SK-N-SH (cell line): ENCODE measurements around the gene BUD31. TPM values are rescaled to one million over a fixed set of nuclear protein-coding genes. Genes with fewer than 3 reads are reported as not detected.

Source experiments
- CTCF ChIA-PET: fragments of 300-600, 350-600 bp; formaldehyde crosslinking; extraction: SDS; loops from one replicate; lab custom pipeline; 2021; lab: Yijun Ruan, JAX
- POLR2A ChIA-PET: fragments of 350-600 bp; sonication (Branson Sonifier 250); formaldehyde crosslinking; extraction: SDS; loops from one replicate; lab custom pipeline; 2020; ENCODE audit warnings: antibody characterized with exemption, inconsistent platforms; lab: Yijun Ruan, JAX
- DNase-seq: peaks from one replicate; pipeline ENCODE4 v3.0.0; 2012
- H2AFZ ChIP-seq: fragments of 200-600 bp; sonication (generic); 2 replicates; pipeline ENCODE4 v1.8.1; 2016; ENCODE audit warnings: antibody characterized with exemption, mild to moderate bottlenecking, low read depth
- H3F3A ChIP-seq: fragments of 200-600 bp; sonication (generic); replicated peaks from 2 replicates; pipeline ENCODE3; 2016; ENCODE audit warnings: antibody characterized with exemption, mild to moderate bottlenecking; ENCODE audit not compliant: insufficient read depth
- H3K27ac ChIP-seq, 2 experiments: fragments of 200-500 bp in 1 of 2; fragments of 200-600 bp in 1 of 2; sonication (Bioruptor generic) in 1 of 2; sonication (generic), shearing (Covaris generic) in 1 of 2; 2 replicates each; pipeline versions ENCODE4 v1.5.1 to v1.6.1; 2014 to 2016; ENCODE audit warnings: low read depth in 2 of 2, inconsistent platforms in 1 of 2, low read length in 1 of 2, mild to moderate bottlenecking in 1 of 2, mixed read lengths in 1 of 2
- H3K27me3 ChIP-seq: fragments of 200-600 bp; sonication (generic), shearing (Covaris generic); 2 replicates; pipeline ENCODE4 v1.6.1; 2016; ENCODE audit warnings: mixed run types; ENCODE audit not compliant: insufficient read depth
- H3K36me3 ChIP-seq, 2 experiments: fragments of 200-500 bp in 1 of 2; fragments of 200-600 bp in 1 of 2; sonication (Bioruptor generic) in 1 of 2; sonication (generic) in 1 of 2; replicated peaks in 1 of 2; 2 replicates each; pipeline versions ENCODE3 to v1.5.1; 2014 to 2016; ENCODE audit warnings: low read length in 1 of 2, mild to moderate bottlenecking in 1 of 2; ENCODE audit not compliant: insufficient read depth in 2 of 2, control insufficient read depth in 1 of 2
- H3K4me1 ChIP-seq, 2 experiments: fragments of 200-500 bp in 1 of 2; fragments of 200-600 bp in 1 of 2; sonication (Bioruptor generic) in 1 of 2; sonication (generic), shearing (Covaris generic) in 1 of 2; 2 replicates each; pipeline versions ENCODE4 v1.5.1 to v1.6.1; 2014 to 2016; ENCODE audit warnings: low read depth in 1 of 2, low read length in 1 of 2, mixed run types in 1 of 2; ENCODE audit not compliant: insufficient read depth in 2 of 2, control insufficient read depth in 1 of 2
- H3K4me2 ChIP-seq: fragments of 200-600 bp; sonication (generic), shearing (Covaris generic); 2 replicates; pipeline ENCODE4 v1.6.1; 2017; ENCODE audit warnings: mixed run types
- H3K4me3 ChIP-seq, 2 experiments: fragments of 200-500 bp in 1 of 2; fragments of 200-600 bp in 1 of 2; sonication (Bioruptor generic) in 1 of 2; sonication (generic), shearing (Covaris generic) in 1 of 2; 2 replicates each; pipeline versions ENCODE4 v1.5.1 to v1.8.1; 2014 to 2016; ENCODE audit warnings: low read depth in 2 of 2, inconsistent platforms in 1 of 2, low read length in 1 of 2, mild to moderate bottlenecking in 1 of 2, mixed read lengths in 1 of 2, moderate library complexity in 1 of 2
- H3K79me2 ChIP-seq: fragments of 200-600 bp; sonication (generic); 2 replicates; pipeline ENCODE4 v1.8.1; 2017; ENCODE audit warnings: mild to moderate bottlenecking; ENCODE audit not compliant: insufficient read depth
- H3K9ac ChIP-seq: fragments of 200-600 bp; sonication (generic); 2 replicates; pipeline ENCODE4 v1.6.1; 2017; ENCODE audit warnings: mixed run types
- H3K9me2 ChIP-seq: fragments of 200-600 bp; sonication (generic); 2 replicates; pipeline ENCODE4 v1.6.1; 2017; ENCODE audit warnings: mixed run types
- H3K9me3 ChIP-seq: fragments of 200-600 bp; sonication (generic); 2 replicates; pipeline ENCODE4 v1.6.1; 2017; ENCODE audit warnings: mixed run types, mild to moderate bottlenecking, moderate library complexity
- H4K20me1 ChIP-seq: fragments of 200-600 bp; sonication (generic); 2 replicates; pipeline ENCODE4 v1.6.1; 2017; ENCODE audit warnings: mild to moderate bottlenecking, mixed run types; ENCODE audit not compliant: insufficient read depth
- ELF1 ChIP-seq: IDR thresholded peaks from 2 replicates; pipeline ENCODE4 v1.4.0; 2012
- FOXM1 ChIP-seq: IDR thresholded peaks from 2 replicates; pipeline ENCODE4 v1.4.0; 2012; ENCODE audit warnings: low read depth, mild to moderate bottlenecking
- GABPA ChIP-seq: IDR thresholded peaks from 2 replicates; pipeline ENCODE4 v1.4.0; 2012; ENCODE audit warnings: low read depth, mild to moderate bottlenecking
- GATA2 ChIP-seq: sonication (generic); formaldehyde crosslinking; IDR thresholded peaks from 2 replicates; pipeline ENCODE4 v1.5.0; 2020; ENCODE audit warnings: mild to moderate bottlenecking, missing genetic modification reagents
- MEF2A ChIP-seq: IDR thresholded peaks from 2 replicates; pipeline ENCODE4 v1.4.0; 2012; ENCODE audit warnings: low read depth, borderline replicate concordance
- MXI1 ChIP-seq: IDR thresholded peaks from 2 replicates; pipeline ENCODE4 v1.6.1; 2012; ENCODE audit warnings: mild to moderate bottlenecking, low read depth, low read length, improper control_type of control experiment
- NFIC ChIP-seq: IDR thresholded peaks from 2 replicates; pipeline ENCODE4 v1.4.0; 2012; ENCODE audit warnings: borderline replicate concordance
- POLR2AphosphoS5 ChIP-seq: IDR thresholded peaks from 2 replicates; pipeline ENCODE4 v1.6.1; 2012; ENCODE audit warnings: low read depth, low read length
- RCOR1 ChIP-seq: fragments of 150-350 bp; IDR thresholded peaks from 2 replicates; pipeline ENCODE4 v1.6.1; 2017; ENCODE audit warnings: antibody characterized with exemption, low read length
- SIN3A ChIP-seq: IDR thresholded peaks from 2 replicates; pipeline ENCODE4 v1.6.1; 2012; ENCODE audit warnings: low read depth, mild to moderate bottlenecking, low read length, moderate library complexity, borderline replicate concordance
- SMC3 ChIP-seq: IDR thresholded peaks from 2 replicates; pipeline ENCODE4 v1.6.1; 2012; ENCODE audit warnings: low read depth, low read length, improper control_type of control experiment
- TAF1 ChIP-seq: IDR thresholded peaks from 2 replicates; pipeline ENCODE4 v1.6.1; 2012; ENCODE audit warnings: low read depth, mild to moderate bottlenecking, low read length, moderate library complexity, borderline replicate concordance
- TCF12 ChIP-seq: IDR thresholded peaks from 2 replicates; pipeline ENCODE4 v1.4.0; 2012
- WGBS: methylation state at CpG from one replicate; pipeline ENCODE4 v1.1.6; 2017; ENCODE audit warnings: low lambda C conversion rate; 5-methylcytosine and 5-hydroxymethylcytosine counted together
- polyA plus RNA-seq, 3 experiments: library from polyadenylated mRNA; depleted of rRNA; stranded (reverse); fragments of >200 nt; gene quantifications; 2 replicates each; pipeline ENCODE4 v1.2.3, GENCODE V29; 2012
- TF ChIP-seq, protein P1 (sequence below): IDR thresholded peaks from 2 replicates; pipeline ENCODE4 v1.4.0; 2012; ENCODE audit warnings: low read depth, borderline replicate concordance
- TF ChIP-seq, protein P2 (sequence below): IDR thresholded peaks from 2 replicates; pipeline ENCODE4; 2012
- TF ChIP-seq, protein P3 (sequence below): fragments of 200-600 bp; sonication (generic); IDR thresholded peaks from 2 replicates; pipeline ENCODE4 v1.6.1; 2017; ENCODE audit warnings: antibody characterized with exemption, mild to moderate bottlenecking, moderate library complexity

The BUD31 gene
- polyA plus RNA-seq, 1 of the 3 experiments (the other 2 are of a cell fraction) = 162 TPM

- TF ChIP-seq FOXM1 = no peak
- no peak for TF ChIP-seq GATA2 (CRISPR knock-in tag)
- TF ChIP-seq MEF2A = no peak
- TF ChIP-seq, protein P1, sequence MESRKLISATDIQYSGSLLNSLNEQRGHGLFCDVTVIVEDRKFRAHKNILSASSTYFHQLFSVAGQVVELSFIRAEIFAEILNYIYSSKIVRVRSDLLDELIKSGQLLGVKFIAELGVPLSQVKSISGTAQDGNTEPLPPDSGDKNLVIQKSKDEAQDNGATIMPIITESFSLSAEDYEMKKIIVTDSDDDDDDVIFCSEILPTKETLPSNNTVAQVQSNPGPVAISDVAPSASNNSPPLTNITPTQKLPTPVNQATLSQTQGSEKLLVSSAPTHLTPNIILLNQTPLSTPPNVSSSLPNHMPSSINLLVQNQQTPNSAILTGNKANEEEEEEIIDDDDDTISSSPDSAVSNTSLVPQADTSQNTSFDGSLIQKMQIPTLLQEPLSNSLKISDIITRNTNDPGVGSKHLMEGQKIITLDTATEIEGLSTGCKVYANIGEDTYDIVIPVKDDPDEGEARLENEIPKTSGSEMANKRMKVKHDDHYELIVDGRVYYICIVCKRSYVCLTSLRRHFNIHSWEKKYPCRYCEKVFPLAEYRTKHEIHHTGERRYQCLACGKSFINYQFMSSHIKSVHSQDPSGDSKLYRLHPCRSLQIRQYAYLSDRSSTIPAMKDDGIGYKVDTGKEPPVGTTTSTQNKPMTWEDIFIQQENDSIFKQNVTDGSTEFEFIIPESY = peak; percentile 71
- TF ChIP-seq, protein P2, sequence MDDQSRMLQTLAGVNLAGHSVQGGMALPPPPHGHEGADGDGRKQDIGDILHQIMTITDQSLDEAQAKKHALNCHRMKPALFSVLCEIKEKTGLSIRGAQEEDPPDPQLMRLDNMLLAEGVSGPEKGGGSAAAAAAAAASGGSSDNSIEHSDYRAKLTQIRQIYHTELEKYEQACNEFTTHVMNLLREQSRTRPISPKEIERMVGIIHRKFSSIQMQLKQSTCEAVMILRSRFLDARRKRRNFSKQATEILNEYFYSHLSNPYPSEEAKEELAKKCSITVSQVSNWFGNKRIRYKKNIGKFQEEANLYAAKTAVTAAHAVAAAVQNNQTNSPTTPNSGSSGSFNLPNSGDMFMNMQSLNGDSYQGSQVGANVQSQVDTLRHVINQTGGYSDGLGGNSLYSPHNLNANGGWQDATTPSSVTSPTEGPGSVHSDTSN = no peak
Measured at GRCh38 chr7:99374111-99375064, 34.4 kb upstream of the BUD31 start, which contains the start of gene ARPC1B (continued).

GRCh38 chr7:99375070-99375807 is 33.5 kb upstream of the BUD31 start:
- Histone ChIP-seq H3K27ac (peak overlapping the region; percentile 12 to 45; a peak in 3 of 4 replicates), H3K4me3 (peak overlapping the region; percentile 55 to 93), H3K4me2 (peak overlapping the region; percentile 99), H3K9ac (peak overlapping the region; percentile 81), H3K79me2 (peaks cover 58% of the 10 kb centered on the region), H2AFZ (peak overlapping the region; percentile 40; the same call in 1 of the 2 replicates), H4K20me1 (peaks cover 45% of the 10 kb centered on the region), H3K9me2 (no peaks in the 10 kb centered on the region), H3K9me3 (no peaks in the 10 kb centered on the region), H3F3A (peaks cover 30% of the 10 kb centered on the region), H3K4me1 (peaks cover 8 to 26% of the 10 kb centered on the region in 2 experiments; a peak in 2 of 4 replicates), H3K36me3 (peaks cover 0 to 30% of the 10 kb centered on the region in 2 experiments), H3K27me3 (no peaks in the 10 kb centered on the region)
- WGBS = 10% methylated on average over 29 of the region's 58 CpGs
- ChIA-PET POLR2A (interaction anchor here (0.6 to 1.1 kb wide), 3 partner anchors 18 to 1840 kb away, joined by 3 to 5 read pairs (median 3); no protein-coding TSS in a partner anchor), CTCF (interaction anchor here (1.0 to 1.4 kb wide), 2 partner anchors 9 to 34 kb away, joined by 3 read pairs; partner anchors contain the start of gene BUD31)
- DNase-seq = peak; percentile 92
- TF ChIP-seq GABPA = peak; percentile 62
- TF ChIP-seq NFIC = peak; percentile 76
- TF ChIP-seq ELF1 = peak; percentile 83
- TF ChIP-seq SIN3A = peak; percentile 19; the same call in 1 of the 2 replicates
- TF ChIP-seq, protein P3, sequence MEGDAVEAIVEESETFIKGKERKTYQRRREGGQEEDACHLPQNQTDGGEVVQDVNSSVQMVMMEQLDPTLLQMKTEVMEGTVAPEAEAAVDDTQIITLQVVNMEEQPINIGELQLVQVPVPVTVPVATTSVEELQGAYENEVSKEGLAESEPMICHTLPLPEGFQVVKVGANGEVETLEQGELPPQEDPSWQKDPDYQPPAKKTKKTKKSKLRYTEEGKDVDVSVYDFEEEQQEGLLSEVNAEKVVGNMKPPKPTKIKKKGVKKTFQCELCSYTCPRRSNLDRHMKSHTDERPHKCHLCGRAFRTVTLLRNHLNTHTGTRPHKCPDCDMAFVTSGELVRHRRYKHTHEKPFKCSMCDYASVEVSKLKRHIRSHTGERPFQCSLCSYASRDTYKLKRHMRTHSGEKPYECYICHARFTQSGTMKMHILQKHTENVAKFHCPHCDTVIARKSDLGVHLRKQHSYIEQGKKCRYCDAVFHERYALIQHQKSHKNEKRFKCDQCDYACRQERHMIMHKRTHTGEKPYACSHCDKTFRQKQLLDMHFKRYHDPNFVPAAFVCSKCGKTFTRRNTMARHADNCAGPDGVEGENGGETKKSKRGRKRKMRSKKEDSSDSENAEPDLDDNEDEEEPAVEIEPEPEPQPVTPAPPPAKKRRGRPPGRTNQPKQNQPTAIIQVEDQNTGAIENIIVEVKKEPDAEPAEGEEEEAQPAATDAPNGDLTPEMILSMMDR = no peak
- 0 out of 2 replicates have a peak, but pooled peaks have one; percentile 17 for TF ChIP-seq TCF12
- TF ChIP-seq MXI1 = no peak
- TF ChIP-seq TAF1 = peak; percentile 53; the same call in 1 of the 2 replicates
- 0 out of 2 replicates have a peak, but pooled peaks have one; percentile 45 for TF ChIP-seq POLR2AphosphoS5
- TF ChIP-seq RCOR1 = peak; percentile 41; the same call in 1 of the 2 replicates
- no peak for TF ChIP-seq SMC3
